ENCODE data around the gene LRRC45. TPM values are rescaled to one million over a fixed set of nuclear protein-coding genes. Genes with fewer than 3 reads are reported as not detected.

Gene LRRC45
- total and polyA plus RNA-seq, 9 of the 15 experiments (the other 6 are each of a cell fraction or from before 2014, with no cell fraction given) = 3.5 to 21.5 (median 11.2) TPM; not detected in 2

GRCh38 chr17:81977211-81977808 is 45.8 kb upstream of the LRRC45 start, which contains the start of gene ASPSCR1 (continued):
- TF ChIP-seq ZNF592 (IDR thresholded peaks at IDR 0.05) = 0 out of 2 replicates have a peak, but pooled peaks have one; percentile 38
- TF ChIP-seq OTX1 (CRISPR knock-in tag; IDR thresholded peaks at IDR 0.05) = no peak
- peak; percentile 88 to 92; a peak in 3 of 4 replicates for TF ChIP-seq SIN3A (IDR thresholded peaks at IDR 0.05; ENCODE audit: borderline replicate concordance in 2 of 2, control insufficient read depth in 1 of 2, low read depth in 2 of 2, low read length in 2 of 2)
- TF ChIP-seq, protein P1, sequence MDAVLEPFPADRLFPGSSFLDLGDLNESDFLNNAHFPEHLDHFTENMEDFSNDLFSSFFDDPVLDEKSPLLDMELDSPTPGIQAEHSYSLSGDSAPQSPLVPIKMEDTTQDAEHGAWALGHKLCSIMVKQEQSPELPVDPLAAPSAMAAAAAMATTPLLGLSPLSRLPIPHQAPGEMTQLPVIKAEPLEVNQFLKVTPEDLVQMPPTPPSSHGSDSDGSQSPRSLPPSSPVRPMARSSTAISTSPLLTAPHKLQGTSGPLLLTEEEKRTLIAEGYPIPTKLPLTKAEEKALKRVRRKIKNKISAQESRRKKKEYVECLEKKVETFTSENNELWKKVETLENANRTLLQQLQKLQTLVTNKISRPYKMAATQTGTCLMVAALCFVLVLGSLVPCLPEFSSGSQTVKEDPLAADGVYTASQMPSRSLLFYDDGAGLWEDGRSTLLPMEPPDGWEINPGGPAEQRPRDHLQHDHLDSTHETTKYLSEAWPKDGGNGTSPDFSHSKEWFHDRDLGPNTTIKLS (IDR thresholded peaks at IDR 0.05; ENCODE audit: borderline replicate concordance, low read depth) = peak; percentile 100
- TF ChIP-seq EP400 (IDR thresholded peaks at IDR 0.05) = peak; percentile 95
- TF ChIP-seq, protein P2, sequence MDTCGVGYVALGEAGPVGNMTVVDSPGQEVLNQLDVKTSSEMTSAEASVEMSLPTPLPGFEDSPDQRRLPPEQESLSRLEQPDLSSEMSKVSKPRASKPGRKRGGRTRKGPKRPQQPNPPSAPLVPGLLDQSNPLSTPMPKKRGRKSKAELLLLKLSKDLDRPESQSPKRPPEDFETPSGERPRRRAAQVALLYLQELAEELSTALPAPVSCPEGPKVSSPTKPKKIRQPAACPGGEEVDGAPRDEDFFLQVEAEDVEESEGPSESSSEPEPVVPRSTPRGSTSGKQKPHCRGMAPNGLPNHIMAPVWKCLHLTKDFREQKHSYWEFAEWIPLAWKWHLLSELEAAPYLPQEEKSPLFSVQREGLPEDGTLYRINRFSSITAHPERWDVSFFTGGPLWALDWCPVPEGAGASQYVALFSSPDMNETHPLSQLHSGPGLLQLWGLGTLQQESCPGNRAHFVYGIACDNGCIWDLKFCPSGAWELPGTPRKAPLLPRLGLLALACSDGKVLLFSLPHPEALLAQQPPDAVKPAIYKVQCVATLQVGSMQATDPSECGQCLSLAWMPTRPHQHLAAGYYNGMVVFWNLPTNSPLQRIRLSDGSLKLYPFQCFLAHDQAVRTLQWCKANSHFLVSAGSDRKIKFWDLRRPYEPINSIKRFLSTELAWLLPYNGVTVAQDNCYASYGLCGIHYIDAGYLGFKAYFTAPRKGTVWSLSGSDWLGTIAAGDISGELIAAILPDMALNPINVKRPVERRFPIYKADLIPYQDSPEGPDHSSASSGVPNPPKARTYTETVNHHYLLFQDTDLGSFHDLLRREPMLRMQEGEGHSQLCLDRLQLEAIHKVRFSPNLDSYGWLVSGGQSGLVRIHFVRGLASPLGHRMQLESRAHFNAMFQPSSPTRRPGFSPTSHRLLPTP (IDR thresholded peaks at IDR 0.05; ENCODE audit: borderline replicate concordance, extremely low read depth, insufficient read length) = no peak
- TF ChIP-seq ATF7 (IDR thresholded peaks at IDR 0.05) = peak; percentile 89
- TF ChIP-seq SPI1 (IDR thresholded peaks at IDR 0.05; ENCODE audit: borderline replicate concordance, low read depth, low read length) = no peak
- TF ChIP-seq ZBTB7A (IDR thresholded peaks at IDR 0.05; ENCODE audit: borderline replicate concordance, control insufficient read depth, low read depth, low read length) = no peak
- TF ChIP-seq ATF4 (CRISPR knock-in tag; IDR thresholded peaks at IDR 0.05) = no peak
- no peak for TF ChIP-seq SETDB1 (IDR thresholded peaks at IDR 0.05; ENCODE audit: low read length)
- peak; percentile 84 for TF ChIP-seq CTBP1 (IDR thresholded peaks at IDR 0.05; ENCODE audit: borderline replicate concordance)
- TF ChIP-seq POLR2A (conservative IDR thresholded peaks at IDR 0.05) = peak; percentile 92
- TF ChIP-seq ZNF224 (CRISPR knock-in tag; IDR thresholded peaks at IDR 0.05) = no peak
- peak; percentile 49; the same call in 1 of the 2 replicates for TF ChIP-seq C11orf30 (IDR thresholded peaks at IDR 0.05; ENCODE audit: low read depth)
